Upper lobe of right lung (tissue), 1 donor: ENCODE data around the gene OR6B1. TPM values are rescaled to one million over a fixed set of nuclear protein-coding genes. Genes with fewer than 3 reads are reported as not detected.
"Not testable (repeated sequence)": the region's sequence is repeated elsewhere in the genome, so short reads cannot be mapped to it uniquely, and the experiment has no call there.

Experiments used
- ATAC-seq: fragments of 200-7000 bp; cut with Tn5 transposase; one replicate; pipeline ENCODE4 v1.9.1; 2020; ENCODE audit warnings: mild to moderate bottlenecking, moderate library complexity
- DNase-seq: peaks from one replicate; pipeline ENCODE4 v3.0.0-alpha.2; 2020
- H3K27ac ChIP-seq: fragments of 200-600 bp; one replicate; pipeline ENCODE4 v1.8.0; 2022
- H3K27me3 ChIP-seq: fragments of 200-600 bp; one replicate; pipeline ENCODE4 v1.8.0; 2022; ENCODE audit warnings: mild to moderate bottlenecking
- H3K36me3 ChIP-seq: fragments of 200-600 bp; one replicate; pipeline ENCODE4 v1.8.0; 2022
- H3K4me1 ChIP-seq: fragments of 200-600 bp; one replicate; pipeline ENCODE4 v1.8.0; 2022
- H3K4me3 ChIP-seq: fragments of 200-600 bp; one replicate; pipeline ENCODE4 v1.8.0; 2022; ENCODE audit warnings: mild to moderate bottlenecking
- H3K9me3 ChIP-seq: fragments of 200-600 bp; one replicate; pipeline ENCODE4 v1.8.0; 2022
- intact Hi-C: fragments of 100-400 bp; cut with DNase I; formaldehyde crosslinking; loops from one replicate; pipeline ENCODE4 v1.11.0; 2022
- total RNA-seq: library from RNA; stranded (reverse); fragmentation: NEBNext Ultra II Directional; extraction: Animal tissue kit (Norgen Biotek cat#: 25700); gene quantifications from one replicate; pipeline ENCODE4 v1.2.1, GENCODE V29; 2021
- TF ChIP-seq, protein P1 (sequence below): fragments of 200-600 bp; IDR thresholded peaks from one replicate; pipeline ENCODE4 v1.8.0; 2022; ENCODE audit warnings: antibody characterized with exemption
- donor health status: DM: no; HTN: yes; CAD: no; lungs with severe emphysema.

The OR6B1 gene
- total RNA-seq, 1 donor from 2014 or later = not detected

DNA sequence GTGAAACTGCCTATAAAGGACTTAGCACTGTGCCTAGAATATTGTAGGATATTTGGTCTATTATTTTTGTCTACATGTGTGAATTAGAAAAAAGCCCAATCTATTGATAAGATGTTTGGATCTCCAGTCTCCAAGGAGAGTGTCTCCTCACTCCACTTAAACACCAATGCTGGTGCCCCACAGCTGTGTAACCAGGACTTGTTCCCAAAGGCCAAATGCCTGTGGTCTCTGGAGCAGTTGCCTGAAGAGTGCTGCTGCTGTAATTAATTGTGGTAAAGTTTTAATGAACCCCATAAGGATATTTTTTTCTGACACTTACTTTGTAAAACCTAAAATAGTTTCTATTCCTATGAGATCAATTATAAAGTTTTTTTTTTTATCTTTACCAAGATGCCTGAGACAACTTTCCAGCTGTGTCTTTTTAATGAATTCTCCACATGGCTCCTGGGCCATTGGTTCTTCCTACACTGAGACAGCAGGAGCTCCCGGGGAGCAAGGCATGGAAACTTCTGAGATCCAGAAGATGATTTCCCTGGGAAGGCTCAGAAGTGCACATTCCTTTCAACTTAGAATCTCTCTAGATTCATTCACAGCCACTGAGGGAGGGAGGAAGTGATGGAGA, 37.4 kb downstream of the OR6B1 start:
- ATAC-seq (no peak), DNase-seq (no peak)
- peak overlapping the region; percentile 18 for H3K27ac ChIP-seq
- no peaks in the 10 kb centered on the region for H3K9me3 ChIP-seq
- no peaks in the 10 kb centered on the region for H3K4me1 ChIP-seq
- no peaks in the 10 kb centered on the region for H3K36me3 ChIP-seq
- no peak overlapping the region for H3K4me3 ChIP-seq
- intact Hi-C loops = no loop called here
- TF ChIP-seq, protein P1, sequence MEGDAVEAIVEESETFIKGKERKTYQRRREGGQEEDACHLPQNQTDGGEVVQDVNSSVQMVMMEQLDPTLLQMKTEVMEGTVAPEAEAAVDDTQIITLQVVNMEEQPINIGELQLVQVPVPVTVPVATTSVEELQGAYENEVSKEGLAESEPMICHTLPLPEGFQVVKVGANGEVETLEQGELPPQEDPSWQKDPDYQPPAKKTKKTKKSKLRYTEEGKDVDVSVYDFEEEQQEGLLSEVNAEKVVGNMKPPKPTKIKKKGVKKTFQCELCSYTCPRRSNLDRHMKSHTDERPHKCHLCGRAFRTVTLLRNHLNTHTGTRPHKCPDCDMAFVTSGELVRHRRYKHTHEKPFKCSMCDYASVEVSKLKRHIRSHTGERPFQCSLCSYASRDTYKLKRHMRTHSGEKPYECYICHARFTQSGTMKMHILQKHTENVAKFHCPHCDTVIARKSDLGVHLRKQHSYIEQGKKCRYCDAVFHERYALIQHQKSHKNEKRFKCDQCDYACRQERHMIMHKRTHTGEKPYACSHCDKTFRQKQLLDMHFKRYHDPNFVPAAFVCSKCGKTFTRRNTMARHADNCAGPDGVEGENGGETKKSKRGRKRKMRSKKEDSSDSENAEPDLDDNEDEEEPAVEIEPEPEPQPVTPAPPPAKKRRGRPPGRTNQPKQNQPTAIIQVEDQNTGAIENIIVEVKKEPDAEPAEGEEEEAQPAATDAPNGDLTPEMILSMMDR = no peak
- no peaks in the 10 kb centered on the region for H3K27me3 ChIP-seq

GRCh38 chr7:144038887-144039286, 38.8 kb downstream of the OR6B1 start:
- no peak for ATAC-seq
- no peak overlapping the region for H3K27ac ChIP-seq
- intact Hi-C loops = no loop called here

DNA sequence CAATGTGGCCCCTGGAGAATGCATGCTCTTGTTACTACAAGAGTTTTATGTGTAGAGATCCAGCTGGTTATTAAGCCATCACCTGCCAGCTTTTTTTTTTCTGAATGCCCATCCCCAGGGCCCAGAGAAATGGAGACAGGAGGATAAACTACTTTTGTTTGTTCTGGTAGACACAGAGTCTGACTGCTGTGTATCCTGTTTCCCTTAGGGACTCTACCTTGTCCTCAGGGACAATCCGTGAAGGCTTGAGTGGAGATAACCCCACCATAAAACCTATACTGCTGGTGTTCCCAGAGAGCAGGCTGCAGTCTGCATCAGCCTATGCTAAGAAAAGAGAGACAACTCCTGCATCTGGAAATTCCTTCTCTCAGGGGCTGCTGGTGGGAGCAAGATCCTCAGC, 48.5 kb downstream of the OR6B1 start, which contains the start of gene OR2A5:
TSS of gene OR2A5 (plus strand) at position 301 of the 400 bp plus-strand sequence. CDS start 1,454 bp downstream, outside the sequence.
- intact Hi-C loops = no loop called here
- no peaks in the 10 kb centered on the region for H3K36me3 ChIP-seq
- no peak for DNase-seq
- H3K27me3 ChIP-seq = no peaks in the 10 kb centered on the region
- no peaks in the 10 kb centered on the region for H3K4me1 ChIP-seq
- TF ChIP-seq, protein P1 = no peak
- H3K9me3 ChIP-seq = no peaks in the 10 kb centered on the region
- no peak for ATAC-seq
- H3K27ac ChIP-seq = no peak within 1 kb of the TSS
- H3K4me3 ChIP-seq = no peak within 1 kb of the TSS

More at GRCh38 chr7:144038887-144039286, 38.8 kb downstream of the OR6B1 start:
- no peaks in the 10 kb centered on the region for H3K36me3 ChIP-seq
- DNase-seq = no peak
- H3K9me3 ChIP-seq = no peaks in the 10 kb centered on the region
- H3K27me3 ChIP-seq = no peaks in the 10 kb centered on the region
- H3K4me1 ChIP-seq = no peaks in the 10 kb centered on the region
- TF ChIP-seq, protein P1 = no peak
- H3K4me3 ChIP-seq = no peak overlapping the region

GRCh38 chr7:144049491-144049890, 49.4 kb downstream of the OR6B1 start:
- DNase-seq (no peak), ATAC-seq (no peak)
- intact Hi-C loops = no loop called here
- Histone ChIP-seq H3K4me1 (no peaks in the 10 kb centered on the region), H3K9me3 (no peaks in the 10 kb centered on the region), H3K27ac (no peak overlapping the region), H3K27me3 (no peaks in the 10 kb centered on the region), H3K36me3 (no peaks in the 10 kb centered on the region), H3K4me3 (no peak overlapping the region)
- TF ChIP-seq, protein P1 = no peak

GRCh38 chr7:144050093-144050492, 50.0 kb downstream of the OR6B1 start:
- ATAC-seq (no peak), DNase-seq (no peak)
- no peak overlapping the region for H3K4me3 ChIP-seq
- H3K9me3 ChIP-seq = no peaks in the 10 kb centered on the region
- intact Hi-C loops = no loop called here
- TF ChIP-seq, protein P1 = no peak
- no peak overlapping the region for H3K27ac ChIP-seq
- H3K36me3 ChIP-seq = no peaks in the 10 kb centered on the region
- no peaks in the 10 kb centered on the region for H3K27me3 ChIP-seq
- H3K4me1 ChIP-seq = no peaks in the 10 kb centered on the region

DNA sequence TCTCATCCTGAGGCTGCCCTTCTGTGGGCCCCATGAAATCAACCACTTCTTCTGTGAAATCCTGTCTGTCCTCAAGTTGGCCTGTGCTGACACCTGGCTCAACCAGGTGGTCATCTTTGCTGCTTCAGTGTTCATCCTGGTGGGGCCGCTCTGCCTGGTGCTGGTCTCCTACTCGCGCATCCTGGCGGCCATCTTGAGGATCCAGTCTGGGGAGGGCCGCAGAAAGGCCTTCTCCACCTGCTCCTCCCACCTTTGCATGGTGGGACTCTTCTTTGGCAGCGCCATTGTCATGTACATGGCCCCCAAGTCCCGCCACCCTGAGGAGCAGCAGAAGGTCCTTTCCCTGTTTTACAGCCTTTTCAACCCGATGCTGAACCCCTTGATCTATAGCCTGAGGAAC, 50.8 kb downstream of the OR6B1 start:
- intact Hi-C loops, H3K27ac ChIP-seq, H3K4me1 ChIP-seq, H3K9me3 ChIP-seq, H3K27me3 ChIP-seq, H3K4me3 ChIP-seq, DNase-seq, H3K36me3 ChIP-seq, ATAC-seq: not testable (repeated sequence)
